ENCODE measurements around the gene ANTXR1.

The ANTXR1 gene

DNA sequence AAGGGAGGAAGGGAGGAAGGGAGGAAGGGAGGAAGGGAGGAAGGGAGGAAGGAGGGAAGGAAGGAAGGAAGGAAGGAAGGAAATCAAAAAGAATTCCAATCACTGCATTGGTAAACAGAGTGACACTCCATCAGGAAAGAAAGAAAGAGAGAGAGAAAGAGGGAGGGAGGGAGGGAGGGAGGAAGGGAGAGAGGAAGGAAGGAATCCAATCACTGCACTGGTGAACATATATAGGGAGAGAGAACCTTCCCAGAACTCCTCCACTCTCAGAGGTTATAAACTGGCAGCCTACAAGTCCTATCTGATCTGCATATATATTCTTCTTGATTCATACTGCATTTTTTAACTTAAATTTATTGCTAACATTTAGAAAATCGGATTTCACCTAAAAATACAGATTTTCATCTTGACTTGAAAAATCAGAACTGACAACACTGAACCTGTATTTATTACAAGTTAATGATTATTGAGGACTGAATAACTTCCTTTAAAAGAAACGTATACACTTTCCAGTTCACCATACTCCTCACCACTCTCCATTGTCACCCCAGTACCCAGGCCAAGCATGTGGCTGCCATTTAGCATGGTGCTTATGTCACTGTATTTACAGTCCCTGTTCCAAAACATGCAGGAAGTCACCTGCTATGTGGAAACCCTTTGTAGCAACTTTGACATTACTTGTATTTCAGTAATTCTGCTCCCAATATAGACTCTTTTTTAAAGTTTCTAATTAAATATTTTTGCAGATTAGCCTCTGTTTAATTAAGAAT, 83.5 kb downstream of the ANTXR1 start:
- Mint-ChIP-seq H3K4me1 (no peaks in the 10 kb centered on the region), H3K27ac (no peak overlapping the region), H3K4me3 (no peak overlapping the region), H3K9me3 (no peaks in the 10 kb centered on the region), H3K27me3 (peaks cover 2% of the 10 kb centered on the region), H3K36me3 (no peaks in the 10 kb centered on the region)
- DNase-seq (ENCODE audit: low spot score in 2 of 2) (no peak), ATAC-seq (ENCODE audit: low read depth) (no peak)

DNA sequence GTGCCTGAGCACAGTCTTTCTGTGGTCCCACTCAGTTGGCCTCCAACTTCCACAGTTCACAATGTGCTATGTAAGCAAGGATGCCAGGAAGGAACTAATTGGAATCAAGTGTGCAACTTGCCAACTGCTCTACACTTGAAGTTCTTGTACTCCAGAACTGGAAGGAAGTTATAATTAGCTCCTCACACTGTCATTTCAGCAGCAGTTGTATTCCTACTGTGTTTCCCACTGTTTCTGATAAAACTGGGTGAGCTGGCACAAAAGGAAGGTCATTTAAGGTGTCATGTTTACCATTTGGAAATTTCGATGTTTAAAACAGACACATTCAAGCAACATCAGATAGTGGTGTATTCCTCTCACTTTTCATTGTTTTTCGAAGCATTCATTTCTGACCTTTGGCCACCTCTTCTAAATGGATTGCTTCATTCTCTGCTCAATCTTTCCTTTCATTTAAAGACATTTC, 84.2 kb downstream of the ANTXR1 start:
- H3K27me3 Mint-ChIP-seq: peaks cover 4% of the 10 kb centered on the region
- ATAC-seq (ENCODE audit: low read depth) (no peak), DNase-seq (ENCODE audit: low spot score in 2 of 2) (no peak)
- H3K4me1 Mint-ChIP-seq: no peaks in the 10 kb centered on the region
- H3K4me3 Mint-ChIP-seq: no peak overlapping the region
- no peaks in the 10 kb centered on the region for H3K9me3 Mint-ChIP-seq
- H3K36me3 Mint-ChIP-seq: no peaks in the 10 kb centered on the region
- no peak overlapping the region for H3K27ac Mint-ChIP-seq

DNA sequence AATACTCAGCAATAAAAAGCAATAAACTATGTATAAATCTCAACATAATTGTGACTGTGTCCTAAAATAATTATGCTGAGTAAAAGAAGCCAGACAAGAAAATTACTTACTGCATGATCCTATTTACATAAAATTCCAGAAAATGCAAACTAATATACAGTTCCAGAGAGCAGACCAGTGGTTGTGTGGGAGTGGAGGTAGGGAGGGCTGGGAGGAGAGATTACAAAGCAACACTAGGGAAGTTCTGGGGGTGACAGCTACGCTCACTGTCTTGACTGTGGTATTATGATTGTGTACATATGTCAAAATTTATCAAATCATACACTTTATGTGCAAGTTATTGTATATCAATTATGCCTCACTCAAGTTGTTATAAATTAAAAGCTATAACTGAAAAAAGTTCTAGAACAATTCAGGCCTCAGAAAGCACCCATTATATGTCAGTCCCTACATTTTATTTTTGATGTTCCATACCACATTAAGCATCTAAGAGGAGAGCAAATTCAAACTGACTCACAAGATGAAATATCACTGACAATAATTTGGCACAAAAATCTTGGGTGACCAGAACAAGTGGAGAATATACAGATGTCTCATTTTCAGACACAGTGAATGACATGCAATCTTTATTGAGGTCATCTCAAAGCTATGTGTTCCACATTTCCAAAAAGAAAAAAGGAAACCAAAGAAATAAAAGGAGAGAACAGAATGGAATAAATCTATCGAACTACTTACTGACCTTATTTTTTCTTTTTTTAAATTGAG, 85.1 kb downstream of the ANTXR1 start:
- no peak overlapping the region for H3K27ac Mint-ChIP-seq
- DNase-seq (ENCODE audit: low spot score in 2 of 2) (no peak), ATAC-seq (ENCODE audit: low read depth) (no peak)
- no peak overlapping the region for H3K4me3 Mint-ChIP-seq
- H3K9me3 Mint-ChIP-seq: no peaks in the 10 kb centered on the region
- H3K36me3 Mint-ChIP-seq: no peaks in the 10 kb centered on the region
- H3K27me3 Mint-ChIP-seq: peaks cover 5% of the 10 kb centered on the region
- no peaks in the 10 kb centered on the region for H3K4me1 Mint-ChIP-seq

DNA sequence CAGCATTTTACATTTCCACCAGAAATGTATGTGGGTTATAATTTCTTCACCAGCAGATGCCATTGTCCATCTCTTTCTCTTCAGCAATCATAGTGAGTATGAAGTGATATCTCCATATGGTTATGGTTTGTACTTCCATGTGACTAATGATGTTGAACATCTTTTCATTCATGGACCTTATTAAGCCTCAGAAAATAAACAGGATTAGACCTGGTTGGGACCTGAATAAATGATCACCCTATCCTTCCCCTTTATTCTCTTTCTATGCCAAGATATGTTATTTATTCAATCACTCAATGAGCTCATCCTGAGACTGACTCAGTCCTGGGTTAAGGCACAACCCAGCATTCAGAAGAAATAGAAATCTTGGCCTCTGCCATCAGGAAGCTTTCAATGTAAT, 86.6 kb downstream of the ANTXR1 start:
- peaks cover 5% of the 10 kb centered on the region for H3K27me3 Mint-ChIP-seq
- ATAC-seq (ENCODE audit: low read depth): no peak
- no peak for DNase-seq (ENCODE audit: low spot score in 2 of 2)

DNA sequence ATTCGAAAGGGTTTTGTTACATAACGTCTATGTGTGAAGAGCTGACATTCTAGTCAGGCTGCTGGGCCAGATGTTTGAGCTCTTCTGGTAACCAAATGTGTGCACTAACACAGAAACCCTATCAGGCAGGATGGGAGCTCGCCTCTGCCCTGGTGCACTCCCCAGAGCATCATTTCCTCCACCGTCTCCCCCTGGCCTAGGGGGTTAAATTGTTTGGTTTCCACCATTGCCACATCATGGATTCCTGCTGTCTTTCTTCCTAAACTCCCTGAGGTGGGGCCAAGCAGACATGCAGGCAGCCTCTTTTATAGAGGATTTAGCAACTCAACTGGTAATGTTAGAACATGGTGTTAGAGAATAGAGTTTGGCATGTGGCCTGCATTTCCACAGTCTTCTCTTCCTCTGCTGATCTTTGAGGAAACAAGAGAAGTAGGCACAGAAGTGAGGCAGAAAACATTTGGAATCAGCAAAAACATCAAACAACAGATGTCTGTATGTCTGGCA, 87.3 kb downstream of the ANTXR1 start:
- Mint-ChIP-seq H3K9me3 (no peaks in the 10 kb centered on the region), H3K4me1 (no peaks in the 10 kb centered on the region), H3K36me3 (no peaks in the 10 kb centered on the region), H3K27me3 (peaks cover 3% of the 10 kb centered on the region), H3K4me3 (no peak overlapping the region), H3K27ac (no peak overlapping the region)
- DNase-seq (ENCODE audit: low spot score in 2 of 2) (no peak), ATAC-seq (ENCODE audit: low read depth) (no peak)

More for the DNA sequence above, 86.6 kb downstream of the ANTXR1 start:
- no peak overlapping the region for H3K4me3 Mint-ChIP-seq
- H3K9me3 Mint-ChIP-seq: no peaks in the 10 kb centered on the region
- no peak overlapping the region for H3K27ac Mint-ChIP-seq
- no peaks in the 10 kb centered on the region for H3K4me1 Mint-ChIP-seq
- no peaks in the 10 kb centered on the region for H3K36me3 Mint-ChIP-seq

DNA sequence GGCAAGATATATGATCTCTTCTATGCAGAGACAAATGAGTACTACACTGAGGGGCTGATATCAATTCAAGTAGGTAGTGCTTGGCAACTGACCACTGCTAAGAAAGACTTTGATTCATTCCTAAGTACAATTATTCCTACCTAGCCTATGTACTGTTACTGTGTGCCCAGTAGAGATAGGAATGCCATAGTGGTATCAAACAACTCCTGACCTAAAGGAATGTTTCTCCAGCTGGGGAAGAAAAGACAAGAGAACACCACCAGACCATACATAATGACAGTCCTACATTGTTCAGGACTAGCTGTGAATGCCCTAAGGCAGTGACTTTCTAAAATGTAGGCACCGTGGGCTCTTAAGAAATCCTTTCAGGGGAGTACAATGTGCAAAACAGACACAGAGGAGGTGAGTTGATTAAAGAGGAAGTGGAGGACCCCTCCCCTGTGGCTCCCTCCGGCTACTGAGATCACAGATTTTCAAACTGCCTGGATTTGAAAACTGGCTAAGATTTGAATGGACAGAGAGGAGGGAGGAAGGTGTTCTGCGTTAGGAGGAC, 89.1 kb downstream of the ANTXR1 start:
- Mint-ChIP-seq H3K9me3 (no peaks in the 10 kb centered on the region), H3K36me3 (no peaks in the 10 kb centered on the region), H3K27me3 (peaks cover 5% of the 10 kb centered on the region), H3K4me3 (no peak overlapping the region), H3K27ac (no peak overlapping the region), H3K4me1 (no peaks in the 10 kb centered on the region)
- no peak for DNase-seq (ENCODE audit: low spot score in 2 of 2)
- no peak for ATAC-seq (ENCODE audit: low read depth)

DNA sequence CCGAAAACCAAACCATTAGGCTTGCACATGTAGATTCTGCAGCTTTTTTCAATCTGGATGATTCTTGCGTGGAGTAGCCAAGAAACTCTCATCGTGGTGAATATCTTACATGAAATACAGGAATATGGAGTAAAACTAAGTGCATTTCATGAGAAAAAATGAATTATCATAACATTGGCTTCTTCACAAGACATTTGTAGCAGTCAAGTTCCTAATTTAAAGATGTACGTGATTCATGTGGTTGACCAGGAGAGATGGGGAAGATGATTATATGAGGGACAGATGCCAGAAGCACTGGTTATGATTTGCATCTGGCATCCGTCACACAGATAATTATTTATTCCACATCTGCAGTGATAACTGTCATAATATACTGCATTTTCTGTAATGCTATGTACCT, 90.4 kb downstream of the ANTXR1 start:
- Mint-ChIP-seq H3K36me3 (no peaks in the 10 kb centered on the region), H3K27me3 (peaks cover 5% of the 10 kb centered on the region), H3K4me3 (no peak overlapping the region), H3K9me3 (no peaks in the 10 kb centered on the region), H3K27ac (no peak overlapping the region), H3K4me1 (no peaks in the 10 kb centered on the region)
- ATAC-seq (ENCODE audit: low read depth) (no peak), DNase-seq (ENCODE audit: low spot score in 2 of 2) (no peak)

DNA sequence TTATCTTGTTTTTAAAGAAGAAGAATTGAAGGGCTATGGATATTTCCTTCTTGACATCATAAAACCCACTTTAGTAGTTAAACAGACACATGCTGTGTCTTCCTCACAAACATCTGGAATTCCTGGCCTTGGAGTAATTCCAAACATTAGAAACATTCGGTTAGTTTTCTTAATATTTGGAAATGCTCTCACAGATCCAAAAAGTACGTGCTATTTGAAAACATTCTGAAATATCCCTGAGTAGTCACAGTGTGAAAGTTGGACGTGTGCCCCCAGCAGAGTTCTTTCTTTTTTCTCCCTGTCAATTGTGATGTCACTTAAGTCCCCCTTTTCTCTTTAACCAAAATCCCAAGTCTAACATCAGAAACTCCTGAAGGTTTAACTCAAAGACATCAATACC, 91.3 kb downstream of the ANTXR1 start:
- Mint-ChIP-seq H3K9me3 (no peaks in the 10 kb centered on the region), H3K27ac (no peak overlapping the region), H3K27me3 (peaks cover 5% of the 10 kb centered on the region), H3K4me1 (no peaks in the 10 kb centered on the region), H3K36me3 (no peaks in the 10 kb centered on the region), H3K4me3 (no peak overlapping the region)
- no peak for ATAC-seq (ENCODE audit: low read depth)
- no peak for DNase-seq (ENCODE audit: low spot score in 2 of 2)

DNA sequence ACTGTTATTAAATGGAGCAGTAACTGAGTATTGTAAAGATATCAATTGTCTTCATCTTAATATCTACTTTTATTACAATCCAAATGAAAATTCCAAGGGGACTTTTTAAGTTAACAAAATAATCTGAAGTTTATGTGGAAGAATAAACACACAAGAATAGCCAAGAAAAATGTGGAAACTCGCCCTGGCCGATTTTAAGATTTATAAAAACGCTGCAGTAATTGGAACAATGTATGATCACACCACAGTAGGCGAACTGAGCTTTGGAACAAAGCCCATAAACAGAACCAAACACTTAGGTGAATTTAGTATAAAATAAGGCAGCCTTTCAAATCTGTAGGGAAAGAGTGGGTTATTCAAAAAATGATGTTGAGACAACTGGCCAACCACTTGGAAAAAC, 96.3 kb downstream of the ANTXR1 start:
- no peak for DNase-seq (ENCODE audit: low spot score in 2 of 2)
- peaks cover 3% of the 10 kb centered on the region for H3K27me3 Mint-ChIP-seq
- H3K36me3 Mint-ChIP-seq: no peaks in the 10 kb centered on the region
- H3K9me3 Mint-ChIP-seq: no peaks in the 10 kb centered on the region
- H3K27ac Mint-ChIP-seq: no peak overlapping the region
- no peaks in the 10 kb centered on the region for H3K4me1 Mint-ChIP-seq
- no peak overlapping the region for H3K4me3 Mint-ChIP-seq
- no peak for ATAC-seq (ENCODE audit: low read depth)

DNA sequence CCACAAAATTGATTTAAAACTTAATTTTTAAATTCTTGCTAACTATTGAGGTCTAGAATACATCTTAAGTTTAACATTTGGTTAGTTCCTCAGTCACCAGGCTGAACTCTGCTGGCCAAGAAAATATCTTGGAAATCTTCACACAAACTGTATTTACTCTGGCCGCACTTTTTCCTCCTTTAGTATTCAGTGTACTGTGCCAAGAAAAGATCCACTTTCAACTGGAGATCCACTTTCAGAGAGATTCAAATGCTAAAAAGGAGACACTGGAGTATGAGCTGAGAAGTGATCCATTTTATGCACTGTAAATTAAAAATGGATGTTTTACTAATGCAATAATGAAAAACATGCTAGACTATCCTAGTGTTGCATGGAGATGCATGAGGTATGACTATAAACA, 98.1 kb downstream of the ANTXR1 start:
- Mint-ChIP-seq H3K27ac (no peak overlapping the region), H3K36me3 (no peaks in the 10 kb centered on the region), H3K4me3 (no peak overlapping the region), H3K4me1 (no peaks in the 10 kb centered on the region), H3K27me3 (peaks cover 3% of the 10 kb centered on the region), H3K9me3 (no peaks in the 10 kb centered on the region)
- ATAC-seq (ENCODE audit: low read depth): no peak
- no peak for DNase-seq (ENCODE audit: low spot score in 2 of 2)

DNA sequence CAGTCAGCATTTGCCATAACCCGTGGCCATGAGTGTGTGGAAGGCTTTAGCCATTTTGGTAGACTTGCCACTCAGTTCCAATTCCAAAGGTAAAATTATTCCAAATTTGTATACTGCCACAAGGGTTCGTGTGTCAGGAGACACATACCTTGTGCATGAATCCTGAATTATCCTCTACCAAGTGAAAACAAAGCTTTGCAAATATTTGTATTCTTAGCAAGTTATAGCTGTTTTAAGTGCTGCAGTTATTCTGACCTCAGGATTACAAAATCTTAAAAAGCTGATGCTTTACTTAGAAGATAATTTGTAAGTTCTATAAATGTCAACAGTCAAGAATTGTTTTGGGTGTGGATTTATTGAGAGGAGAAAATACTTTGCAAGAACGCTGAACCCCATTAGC, 100.6 kb downstream of the ANTXR1 start:
- H3K4me3 Mint-ChIP-seq: no peak overlapping the region
- peaks cover 3% of the 10 kb centered on the region for H3K27me3 Mint-ChIP-seq
- H3K36me3 Mint-ChIP-seq: no peaks in the 10 kb centered on the region
- ATAC-seq (ENCODE audit: low read depth): no peak
- no peak overlapping the region for H3K27ac Mint-ChIP-seq
- H3K9me3 Mint-ChIP-seq: no peaks in the 10 kb centered on the region
- no peak for DNase-seq (ENCODE audit: low spot score in 2 of 2)
- no peaks in the 10 kb centered on the region for H3K4me1 Mint-ChIP-seq

DNA sequence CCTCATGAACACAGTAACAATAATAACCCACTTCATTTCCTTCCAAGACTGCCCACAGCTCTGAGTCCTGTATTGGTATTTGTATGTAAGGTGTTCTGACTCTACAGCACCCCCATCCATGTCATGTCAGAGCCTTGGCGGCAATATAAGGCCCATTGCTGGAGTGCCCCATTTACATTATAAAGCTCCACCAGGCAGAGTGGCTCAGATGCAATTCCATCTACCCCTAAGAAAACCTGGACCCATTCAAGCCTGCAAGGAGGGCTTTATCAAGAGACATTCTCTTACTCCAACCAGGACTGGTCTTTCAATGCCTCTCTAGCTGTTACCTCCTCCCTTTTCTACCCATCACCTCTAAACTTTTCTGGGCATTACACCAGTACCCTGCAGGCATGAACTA, 101.6 kb downstream of the ANTXR1 start:
- Mint-ChIP-seq H3K4me3 (no peak overlapping the region), H3K4me1 (no peaks in the 10 kb centered on the region), H3K36me3 (no peaks in the 10 kb centered on the region), H3K9me3 (no peaks in the 10 kb centered on the region), H3K27ac (no peak overlapping the region), H3K27me3 (peaks cover 3% of the 10 kb centered on the region)
- DNase-seq (ENCODE audit: low spot score in 2 of 2): no peak
- ATAC-seq (ENCODE audit: low read depth): no peak

DNA sequence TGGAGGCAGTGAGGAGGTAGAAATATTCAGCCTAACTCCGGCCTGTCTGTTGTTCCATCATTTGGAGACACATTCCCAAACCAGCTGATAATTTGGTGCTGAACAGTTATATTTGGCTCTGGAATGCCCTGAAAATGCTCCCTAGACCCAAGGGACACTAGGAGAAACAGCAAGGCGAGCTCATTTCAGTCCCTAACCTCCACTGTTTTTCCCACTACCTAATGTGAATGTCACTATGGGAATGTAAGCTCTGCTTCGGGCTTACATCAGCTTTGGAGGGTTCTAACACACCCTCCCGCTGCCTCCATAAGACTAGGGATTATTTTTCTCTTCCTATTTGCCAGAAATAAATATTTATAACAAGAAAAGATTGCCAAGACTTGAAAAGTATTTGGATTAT, 103.5 kb downstream of the ANTXR1 start:
- no peaks in the 10 kb centered on the region for H3K36me3 Mint-ChIP-seq
- H3K4me1 Mint-ChIP-seq: no peaks in the 10 kb centered on the region
- no peaks in the 10 kb centered on the region for H3K9me3 Mint-ChIP-seq
- DNase-seq (ENCODE audit: low spot score in 2 of 2) (no peak), ATAC-seq (ENCODE audit: low read depth) (no peak)
- H3K27me3 Mint-ChIP-seq: peaks cover 3% of the 10 kb centered on the region
- H3K4me3 Mint-ChIP-seq: no peak overlapping the region
- H3K27ac Mint-ChIP-seq: no peak overlapping the region

DNA sequence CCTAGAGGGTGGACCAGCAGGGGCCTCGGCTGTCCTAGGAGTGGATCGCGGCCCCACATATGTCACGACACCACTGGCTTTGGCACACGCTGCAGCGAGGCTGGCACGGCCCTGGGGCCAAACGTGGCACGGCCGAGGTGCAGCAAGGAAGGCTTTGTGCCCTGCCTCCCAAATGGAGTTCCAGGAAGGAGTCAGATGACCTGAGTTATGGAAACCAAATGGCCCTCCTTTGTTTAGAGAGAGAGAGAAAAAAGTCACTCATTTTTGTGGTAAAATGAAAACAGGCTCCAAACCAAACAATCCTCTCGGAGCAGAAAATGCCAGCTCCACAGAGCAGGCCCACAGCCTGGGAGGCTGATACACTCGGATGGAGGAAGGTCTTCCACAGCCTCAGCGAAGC, 105.6 kb downstream of the ANTXR1 start:
- no peak for DNase-seq (ENCODE audit: low spot score in 2 of 2)
- Mint-ChIP-seq H3K27ac (no peak overlapping the region), H3K36me3 (no peaks in the 10 kb centered on the region), H3K9me3 (no peaks in the 10 kb centered on the region), H3K4me1 (no peaks in the 10 kb centered on the region), H3K27me3 (peaks cover 3% of the 10 kb centered on the region), H3K4me3 (no peak overlapping the region)
- ATAC-seq (ENCODE audit: low read depth): no peak
